HL-60 (cell line): ENCODE measurements around the gene ERMP1.
"Not testable (repeated sequence)": the region's sequence is repeated elsewhere in the genome, so short reads cannot be mapped to it uniquely, and the experiment has no call there.

Experiments
- GABPA ChIP-seq: IDR thresholded peaks from 2 replicates; pipeline ENCODE4 v1.6.1; 2012; ENCODE audit warnings: low read depth
- POLR2AphosphoS5 ChIP-seq: IDR thresholded peaks from 2 replicates; pipeline ENCODE4 v1.6.1; 2012; ENCODE audit warnings: low read depth
- SPI1 ChIP-seq: IDR thresholded peaks from 2 replicates; pipeline ENCODE4 v1.6.1; 2012; ENCODE audit warnings: low read depth, mild to moderate bottlenecking, borderline replicate concordance
- TF ChIP-seq, protein P1 (sequence below): IDR thresholded peaks from one replicate; pipeline ENCODE4 v1.5.1; 2011; ENCODE audit warnings: low read length, control low read depth, inconsistent platforms; ENCODE audit not compliant: insufficient read depth

DNA sequence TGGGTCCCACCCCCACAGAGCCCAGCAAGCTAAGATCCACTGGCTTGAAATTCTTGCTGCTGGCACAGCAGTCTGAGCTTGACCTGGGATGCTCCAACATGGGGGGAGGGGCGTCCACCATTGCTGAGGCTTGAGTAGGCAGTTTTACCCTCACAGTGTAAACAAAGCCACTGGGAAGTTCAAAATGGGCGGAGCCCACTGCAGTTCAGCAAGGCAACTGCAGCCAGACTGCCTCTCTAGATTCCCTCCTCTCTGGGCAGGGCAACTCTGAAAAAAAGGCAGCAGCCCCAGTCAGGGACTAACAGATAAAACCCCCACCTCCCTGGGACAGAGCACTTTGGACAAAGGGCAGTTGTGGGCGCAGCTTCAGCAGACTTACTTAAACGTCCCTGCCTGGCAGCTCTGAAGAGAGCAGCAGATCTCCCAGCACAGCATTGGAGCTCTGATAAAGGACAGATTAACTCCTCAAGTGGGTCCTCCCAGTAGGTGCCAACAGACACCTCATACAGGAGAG is 53.2 kb downstream of the ERMP1 start:
- TF ChIP-seq, protein P1, sequence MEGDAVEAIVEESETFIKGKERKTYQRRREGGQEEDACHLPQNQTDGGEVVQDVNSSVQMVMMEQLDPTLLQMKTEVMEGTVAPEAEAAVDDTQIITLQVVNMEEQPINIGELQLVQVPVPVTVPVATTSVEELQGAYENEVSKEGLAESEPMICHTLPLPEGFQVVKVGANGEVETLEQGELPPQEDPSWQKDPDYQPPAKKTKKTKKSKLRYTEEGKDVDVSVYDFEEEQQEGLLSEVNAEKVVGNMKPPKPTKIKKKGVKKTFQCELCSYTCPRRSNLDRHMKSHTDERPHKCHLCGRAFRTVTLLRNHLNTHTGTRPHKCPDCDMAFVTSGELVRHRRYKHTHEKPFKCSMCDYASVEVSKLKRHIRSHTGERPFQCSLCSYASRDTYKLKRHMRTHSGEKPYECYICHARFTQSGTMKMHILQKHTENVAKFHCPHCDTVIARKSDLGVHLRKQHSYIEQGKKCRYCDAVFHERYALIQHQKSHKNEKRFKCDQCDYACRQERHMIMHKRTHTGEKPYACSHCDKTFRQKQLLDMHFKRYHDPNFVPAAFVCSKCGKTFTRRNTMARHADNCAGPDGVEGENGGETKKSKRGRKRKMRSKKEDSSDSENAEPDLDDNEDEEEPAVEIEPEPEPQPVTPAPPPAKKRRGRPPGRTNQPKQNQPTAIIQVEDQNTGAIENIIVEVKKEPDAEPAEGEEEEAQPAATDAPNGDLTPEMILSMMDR = not testable (repeated sequence)
- TF ChIP-seq POLR2AphosphoS5, SPI1, GABPA: not testable (repeated sequence)
